Measurements from ENCODE around the gene PCP4.

GRCh38 chr21:39843483-39843882 lies 23.8 kb upstream of the PCP4 start:
- no peak for TF ChIP-seq POLR2A (IDR thresholded peaks at IDR 0.05)
- no peak for TF ChIP-seq CTCF (IDR thresholded peaks at IDR 0.05)
- no peak for TF ChIP-seq EP300 (IDR thresholded peaks at IDR 0.05)
- no peak for TF ChIP-seq POLR2AphosphoS5 (IDR thresholded peaks at IDR 0.05)
